ENCODE data around the gene DGCR2.

The DGCR2 gene

DNA sequence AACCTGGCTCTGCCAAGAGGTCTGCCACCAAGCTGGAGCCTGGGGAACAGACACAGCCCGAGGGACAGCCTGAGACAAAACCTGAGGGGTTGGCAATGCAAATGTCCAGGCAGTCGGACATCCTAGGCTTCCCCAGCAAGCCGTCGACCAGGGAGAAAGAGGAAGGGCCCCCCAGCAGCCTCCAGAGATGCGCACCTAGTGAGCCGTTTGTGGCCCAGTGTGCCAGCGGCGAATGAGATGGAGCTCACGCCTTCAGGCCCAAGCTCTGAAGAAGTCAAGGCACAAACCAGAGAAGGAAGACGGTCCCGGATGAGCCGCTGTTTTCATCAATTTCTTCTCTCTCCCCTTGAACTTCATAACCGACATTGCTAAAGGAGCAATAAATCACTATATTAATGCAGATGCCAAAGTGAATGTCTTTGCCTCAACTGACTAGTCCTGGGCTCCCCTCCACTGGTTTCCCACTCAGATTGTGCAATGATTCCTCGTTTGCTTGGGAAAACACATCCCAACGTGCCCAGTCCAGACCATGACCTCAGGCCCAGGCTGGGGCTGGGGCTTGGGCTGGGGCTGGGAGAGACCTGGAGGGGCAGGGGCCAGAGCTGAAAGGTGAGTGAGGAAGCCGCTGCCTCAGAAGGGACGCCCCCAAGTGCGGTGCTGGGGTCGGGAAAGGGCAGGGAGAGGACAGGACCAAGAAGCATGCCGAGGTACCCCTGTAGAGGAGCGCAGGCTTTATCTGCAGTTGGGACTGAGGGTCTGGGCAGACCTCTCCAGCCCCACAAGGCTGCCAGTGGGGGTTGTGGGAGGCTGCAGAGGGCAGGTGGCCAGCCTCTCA, 3.5 kb upstream of the DGCR2 start:
- no peak for DNase-seq

DNA sequence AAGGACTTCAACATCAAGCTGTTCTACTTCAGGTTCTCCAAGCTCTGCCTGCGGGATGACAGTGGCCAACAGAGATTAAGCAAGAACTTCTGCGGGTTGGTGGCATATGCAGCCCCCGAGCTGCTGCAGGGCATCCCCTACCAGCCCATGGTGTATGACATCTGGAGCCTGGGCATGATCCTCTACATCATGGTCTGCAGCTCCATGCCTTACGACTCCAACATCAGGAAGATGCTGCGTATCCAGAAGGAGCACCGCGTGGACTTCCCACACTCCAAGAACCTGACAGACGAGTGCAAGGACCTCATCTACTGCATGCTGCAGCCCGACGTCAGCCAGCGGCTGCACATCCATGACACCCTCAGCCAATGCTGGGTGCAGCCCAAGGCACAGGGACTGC, 2.8 kb upstream of the DGCR2 start:
- no peak for DNase-seq

DNA sequence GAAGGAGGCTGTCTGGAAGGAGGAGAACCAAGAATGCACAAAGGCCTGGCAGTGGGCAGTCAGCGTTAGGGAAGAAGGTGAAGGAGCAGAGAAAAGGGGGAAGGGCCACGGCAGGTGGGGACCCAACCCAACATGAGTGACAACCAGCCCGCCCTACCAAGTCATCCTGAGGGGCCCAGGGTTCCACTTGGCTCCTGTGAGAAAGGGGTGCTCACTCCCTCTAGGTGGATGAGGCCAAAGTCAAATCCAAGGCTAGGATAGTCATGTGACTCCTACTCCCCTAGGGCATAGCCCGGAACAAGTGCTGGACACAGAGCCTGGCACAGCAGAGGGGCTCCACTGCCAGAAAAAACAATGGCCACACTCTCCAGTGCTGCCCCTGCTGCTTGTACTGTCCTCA, 2.2 kb upstream of the DGCR2 start:
- DNase-seq = no peak

DNA sequence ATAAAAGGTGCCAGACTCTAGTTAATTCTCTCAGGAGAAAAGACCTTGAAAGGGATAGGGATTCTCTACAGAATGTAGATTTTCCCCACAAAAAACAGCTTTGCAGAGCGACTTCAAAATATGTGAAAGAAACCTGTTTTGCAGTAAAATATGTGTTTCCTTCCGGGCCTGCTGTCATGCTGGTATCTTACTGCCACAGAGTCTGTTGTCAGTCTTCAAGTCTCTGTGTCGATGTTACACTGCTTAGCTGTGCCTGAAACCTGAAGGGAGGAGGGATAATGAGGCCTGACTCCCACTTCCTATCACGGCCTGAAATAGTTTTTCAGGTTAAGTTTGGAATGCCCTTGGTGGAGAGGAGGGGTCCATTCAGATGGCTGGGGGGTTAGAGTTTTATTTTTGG, 1.7 kb upstream of the DGCR2 start:
- DNase-seq = no peak

DNA sequence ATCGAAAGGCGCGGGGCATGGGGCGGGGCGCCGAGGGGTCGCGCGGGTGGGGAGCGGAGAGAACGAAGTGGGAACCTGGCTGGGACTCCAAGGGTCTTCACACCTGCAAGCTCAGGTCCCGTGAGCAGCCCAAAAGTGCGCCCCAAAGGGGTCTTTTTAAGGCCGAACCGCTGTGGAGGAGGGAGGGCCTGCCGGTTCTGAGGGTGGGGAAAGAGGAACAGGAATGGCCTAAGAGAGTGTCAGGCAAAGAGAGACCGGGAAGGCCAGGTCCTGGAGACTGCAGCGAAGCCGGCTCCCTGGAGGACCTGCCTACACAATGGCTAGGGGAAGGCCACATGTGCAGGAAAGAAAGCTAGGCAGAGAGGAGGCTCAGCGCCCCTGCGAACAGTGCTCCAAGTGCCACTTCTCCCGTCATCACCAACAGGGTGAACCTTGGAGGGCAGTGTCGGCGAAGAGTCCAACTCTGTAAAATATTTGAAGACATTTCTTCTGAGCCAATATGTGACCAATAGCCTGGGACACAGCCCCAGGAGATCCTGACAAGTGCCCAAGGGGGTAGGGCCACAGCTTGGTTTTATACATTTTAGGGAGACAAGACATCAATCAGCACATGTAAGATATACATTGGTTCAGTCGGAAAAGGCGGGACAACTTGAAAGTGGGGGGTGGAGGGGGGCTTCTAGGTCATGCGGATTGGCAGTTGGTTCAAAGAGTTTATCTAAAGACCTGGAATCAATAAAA, 710 bp upstream of the DGCR2 start:
- no peak for DNase-seq

DNA sequence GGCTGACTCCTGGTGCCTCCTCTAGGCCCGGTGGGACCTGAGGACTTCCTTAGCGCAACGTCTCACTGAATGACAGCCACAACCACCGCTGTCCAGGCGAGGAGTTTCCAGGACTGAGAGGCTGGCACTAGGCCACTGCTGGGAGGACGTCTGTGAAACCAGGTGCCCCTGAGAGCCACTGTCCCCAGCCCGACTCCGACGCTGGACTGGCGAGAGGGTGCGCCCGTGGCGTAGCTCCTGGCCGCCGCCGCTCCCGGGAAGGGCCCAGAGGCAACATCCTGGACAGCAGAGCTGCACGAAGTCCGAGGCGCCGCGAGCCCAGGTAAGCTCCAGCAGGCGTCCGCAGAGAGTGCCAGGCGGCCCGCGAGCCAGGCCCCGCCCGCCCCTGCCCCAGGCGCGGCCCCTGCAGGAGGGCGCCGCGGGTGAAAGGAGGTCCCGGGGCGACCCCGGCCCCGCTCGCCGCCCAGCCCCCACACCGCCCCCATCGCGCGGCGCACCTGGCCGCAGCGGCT, 525 bp downstream of the DGCR2 start:
- DNase-seq = no peak

DNA sequence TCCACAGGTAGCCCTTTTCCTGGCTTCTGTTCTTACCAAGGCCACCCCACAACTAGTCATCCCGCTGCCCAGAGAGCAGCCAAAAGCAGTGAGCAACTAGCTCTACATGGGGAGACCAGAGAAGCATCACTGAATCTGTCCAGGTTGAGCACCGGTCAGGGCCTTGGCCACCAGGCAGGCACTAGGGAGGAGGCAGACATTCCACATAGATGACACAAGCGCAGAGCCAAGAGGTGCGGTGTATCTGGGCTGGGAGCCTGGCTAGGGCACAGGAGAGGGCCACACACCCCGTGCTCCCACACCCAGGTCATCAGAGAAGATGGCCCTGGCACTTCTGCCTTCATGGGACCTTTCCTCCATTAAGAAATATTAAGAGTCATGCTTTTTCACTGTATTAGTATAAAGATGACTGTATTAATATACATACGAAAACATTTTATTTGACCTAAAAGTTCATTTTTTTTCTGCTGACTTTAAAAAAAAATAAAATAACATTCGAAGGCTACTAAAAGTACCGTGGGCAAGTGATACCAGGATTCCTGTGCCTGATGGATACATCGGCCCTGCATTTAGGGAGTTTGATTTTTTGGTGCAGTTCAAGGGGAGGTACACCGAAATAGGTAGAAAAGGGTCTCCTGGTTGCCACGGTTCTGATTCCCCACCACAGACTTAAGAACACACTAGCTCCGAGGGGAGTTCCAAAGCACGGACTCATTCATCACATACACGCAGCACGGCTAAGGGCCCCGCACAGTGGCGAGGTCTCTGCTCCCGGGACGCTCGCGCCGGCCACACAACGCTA, 1.2 kb downstream of the DGCR2 start:
- peak; percentile 6 for DNase-seq

DNA sequence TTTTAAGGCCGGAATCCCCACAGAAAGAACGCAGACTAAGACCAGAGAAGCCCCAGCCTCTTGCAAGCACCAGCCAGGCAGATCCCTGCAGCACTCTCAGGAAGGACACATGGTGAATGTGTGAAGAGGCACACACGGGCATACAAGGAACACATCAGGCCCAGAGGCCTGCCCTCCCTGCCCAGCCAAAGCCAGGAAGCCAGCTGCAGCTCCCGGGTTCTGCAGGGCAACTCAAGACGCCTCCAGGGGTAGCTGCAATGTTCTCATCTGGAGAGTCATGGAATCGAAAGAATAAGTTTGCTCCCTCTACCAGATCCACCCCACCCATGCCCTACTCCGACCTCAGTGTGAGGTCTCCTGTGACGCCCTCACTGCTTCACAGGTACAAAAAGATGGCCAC, 2.3 kb downstream of the DGCR2 start:
- DNase-seq = no peak

DNA sequence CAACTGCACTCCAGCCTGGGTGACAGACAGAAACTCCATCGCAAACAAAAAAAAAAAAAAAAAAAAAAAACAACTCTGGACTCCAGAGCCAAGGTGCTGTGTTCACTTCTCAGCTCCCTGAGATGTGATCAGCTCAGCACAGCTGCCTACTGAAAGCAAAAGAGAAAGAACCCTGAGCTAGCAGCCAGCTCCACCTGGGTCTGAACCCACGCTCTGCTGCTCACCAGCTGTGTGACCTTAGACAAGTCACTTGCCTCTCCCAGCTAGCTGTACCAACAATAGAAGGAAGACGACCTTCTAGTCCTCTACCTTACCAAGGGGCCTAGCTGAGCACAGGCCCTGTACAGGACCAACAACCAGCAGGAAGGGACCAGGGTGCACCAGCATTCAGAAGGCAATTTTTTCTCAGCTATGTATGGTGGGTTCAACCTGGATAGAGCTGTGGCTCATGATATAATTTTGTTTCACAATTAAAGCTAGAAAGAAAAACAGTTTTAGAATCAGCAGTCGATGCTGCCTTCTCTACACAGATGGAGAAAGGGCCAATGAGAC, 3.8 kb downstream of the DGCR2 start:
- no peak for DNase-seq

DNA sequence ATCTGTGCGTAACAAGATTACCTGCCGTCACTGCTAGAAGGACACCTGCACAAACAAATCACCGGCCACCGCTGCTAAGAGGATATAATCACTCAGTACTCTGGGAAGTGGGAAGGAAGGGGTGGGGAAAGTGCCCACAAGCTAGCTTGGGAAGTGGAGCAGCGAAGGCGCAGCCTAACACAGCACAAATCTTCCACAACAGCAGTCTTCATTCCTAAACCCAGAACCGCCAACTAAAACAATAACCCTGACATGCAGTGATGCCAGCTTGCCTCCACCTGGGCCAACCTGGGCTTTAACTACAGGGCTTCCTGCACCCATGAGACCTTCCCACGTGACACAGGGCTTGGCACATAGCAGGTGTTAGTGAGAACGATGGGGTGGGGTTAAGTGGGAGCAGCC, 5.1 kb downstream of the DGCR2 start:
- no peak for DNase-seq

DNA sequence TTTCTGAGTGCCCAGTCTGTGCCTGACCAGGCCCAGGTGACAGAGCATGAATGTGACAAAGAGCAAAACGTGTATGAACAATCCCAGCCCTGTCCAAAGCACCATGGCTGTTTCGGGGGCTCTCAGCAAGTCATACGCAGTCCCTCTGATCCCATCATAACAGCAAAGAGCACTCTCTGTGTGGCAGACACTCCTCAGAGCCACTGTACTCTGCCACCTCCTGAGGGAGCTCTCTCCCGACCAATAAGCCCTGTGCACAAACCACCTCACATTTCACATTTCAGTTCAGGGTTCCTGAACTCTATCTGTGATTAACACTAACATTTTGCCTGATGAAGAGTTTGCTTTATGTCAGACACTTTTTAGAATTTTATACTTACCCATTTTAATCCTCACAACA, 6.6 kb downstream of the DGCR2 start:
- DNase-seq = no peak

DNA sequence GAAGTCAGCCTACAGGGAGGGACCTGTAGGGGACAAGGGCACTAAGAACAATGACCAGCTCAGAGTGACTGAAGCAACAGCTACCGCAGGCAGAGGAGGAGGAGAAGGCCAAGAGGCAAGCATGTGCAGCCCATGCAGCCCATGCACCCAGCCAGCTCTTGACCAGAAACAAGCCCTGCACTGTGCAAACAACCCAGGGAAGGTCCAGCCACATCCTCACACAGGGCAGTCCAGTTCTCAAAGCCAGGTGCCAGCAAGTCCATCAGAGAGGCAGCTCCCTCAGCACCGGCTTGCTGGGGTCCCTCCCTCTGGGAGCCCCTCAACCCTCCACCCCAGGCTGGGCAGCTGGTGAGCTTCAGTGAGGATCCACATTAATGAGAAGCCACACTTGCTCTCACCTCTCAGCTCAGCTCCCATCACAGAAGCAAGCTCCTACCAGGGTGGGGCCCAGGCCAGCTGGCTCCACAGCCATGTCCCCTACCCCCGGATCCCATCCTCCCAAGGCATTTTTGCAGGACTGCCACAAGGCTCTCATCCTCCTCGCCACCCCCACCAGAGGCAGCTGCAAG, 7.1 kb downstream of the DGCR2 start:
- no peak for DNase-seq

DNA sequence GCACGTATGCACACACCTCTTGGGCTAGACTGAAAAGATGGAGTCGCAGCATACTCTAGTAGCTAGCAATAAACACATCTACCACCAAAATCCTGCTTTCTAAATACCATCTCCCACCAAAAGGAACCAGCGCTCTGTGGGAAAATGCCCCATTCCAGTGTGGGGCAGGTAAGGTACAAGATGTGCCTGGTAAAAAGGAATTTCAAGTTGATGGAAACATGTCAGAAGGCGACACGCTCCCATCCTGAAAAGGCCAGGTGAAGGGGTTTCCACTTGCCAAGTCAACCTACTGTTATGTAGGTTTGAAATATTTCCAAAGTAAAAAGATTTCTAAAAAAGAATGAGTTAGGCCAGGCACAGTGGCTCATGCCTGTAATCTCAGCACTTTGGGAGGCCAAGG, 8.8 kb downstream of the DGCR2 start:
- no peak for DNase-seq

DNA sequence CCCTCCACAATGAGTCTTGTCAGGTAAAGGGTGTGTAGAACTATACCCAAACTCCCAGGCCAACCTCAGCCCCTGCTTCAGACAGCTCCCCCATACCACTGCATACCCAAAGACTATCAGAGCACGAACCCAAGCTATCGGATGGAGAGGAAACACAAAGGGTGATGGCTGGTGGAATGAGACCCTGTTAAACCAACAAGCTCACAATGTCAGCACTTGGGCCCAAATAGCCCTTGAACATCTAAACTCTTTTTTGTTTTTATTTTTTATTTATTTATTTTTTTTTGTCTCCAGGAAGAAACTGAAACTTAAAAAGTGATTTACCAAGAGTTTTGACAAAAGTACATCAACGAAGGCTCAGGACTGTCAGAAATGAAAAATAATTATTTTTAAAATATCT, 10.6 kb downstream of the DGCR2 start:
- DNase-seq = no peak

DNA sequence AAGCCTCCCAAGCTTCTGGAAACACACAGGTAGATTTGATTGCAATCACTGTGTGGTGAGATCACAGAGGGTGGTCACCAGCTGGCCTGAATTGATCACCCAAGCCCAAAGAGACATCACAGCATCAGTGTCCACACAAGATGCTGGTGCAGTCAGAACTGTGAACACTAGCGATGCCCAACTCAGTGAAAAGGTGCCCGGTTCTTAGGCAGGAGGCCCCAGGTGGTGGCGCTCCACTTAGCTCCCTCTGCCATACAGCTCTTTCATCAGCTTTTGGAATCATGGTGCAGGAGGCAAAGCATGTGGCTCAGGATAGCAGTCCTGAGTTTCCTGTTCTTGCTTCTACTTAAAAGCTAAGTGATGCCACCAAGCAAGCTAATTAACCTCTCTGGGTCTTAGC, 11.1 kb downstream of the DGCR2 start:
- no peak for DNase-seq

DNA sequence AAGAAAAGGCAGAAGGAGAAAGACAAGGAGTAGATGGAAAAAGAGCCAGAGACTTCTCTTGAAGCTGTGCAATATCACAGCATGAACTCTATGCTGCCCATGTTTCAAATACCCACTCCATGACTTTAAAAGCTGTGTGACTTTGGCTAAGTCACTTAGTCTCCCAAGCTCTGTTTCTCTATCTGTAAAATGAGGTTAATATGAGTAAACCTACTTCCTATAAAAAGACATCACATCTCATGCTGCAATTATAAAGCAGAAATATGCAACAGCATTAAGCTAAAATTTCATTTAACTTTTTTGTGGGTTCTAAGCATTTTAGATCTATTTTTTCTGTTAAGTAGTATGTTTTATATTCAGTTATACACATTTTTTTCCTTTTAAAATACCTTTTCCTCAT, 11.6 kb downstream of the DGCR2 start:
- no peak for DNase-seq

DNA sequence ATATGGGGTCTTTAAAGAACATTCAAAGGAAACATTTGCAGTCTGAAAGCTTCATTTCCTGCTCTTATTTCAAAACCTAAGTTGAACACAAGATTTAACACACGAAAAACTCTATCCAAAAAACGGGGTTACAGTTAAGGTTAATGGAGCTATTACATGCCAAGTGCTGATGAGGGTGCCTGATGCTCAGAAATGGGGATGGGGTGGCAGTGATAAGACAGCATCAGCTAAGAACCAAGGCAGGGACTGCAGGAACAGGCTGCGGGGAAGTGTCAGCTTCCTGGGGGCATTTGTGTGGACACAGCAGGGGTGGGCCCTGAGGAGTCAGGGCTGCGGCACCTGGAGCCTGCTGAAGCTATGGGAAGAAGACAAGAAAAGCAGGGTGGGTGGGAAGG, 12.2 kb downstream of the DGCR2 start:
- DNase-seq = no peak

DNA sequence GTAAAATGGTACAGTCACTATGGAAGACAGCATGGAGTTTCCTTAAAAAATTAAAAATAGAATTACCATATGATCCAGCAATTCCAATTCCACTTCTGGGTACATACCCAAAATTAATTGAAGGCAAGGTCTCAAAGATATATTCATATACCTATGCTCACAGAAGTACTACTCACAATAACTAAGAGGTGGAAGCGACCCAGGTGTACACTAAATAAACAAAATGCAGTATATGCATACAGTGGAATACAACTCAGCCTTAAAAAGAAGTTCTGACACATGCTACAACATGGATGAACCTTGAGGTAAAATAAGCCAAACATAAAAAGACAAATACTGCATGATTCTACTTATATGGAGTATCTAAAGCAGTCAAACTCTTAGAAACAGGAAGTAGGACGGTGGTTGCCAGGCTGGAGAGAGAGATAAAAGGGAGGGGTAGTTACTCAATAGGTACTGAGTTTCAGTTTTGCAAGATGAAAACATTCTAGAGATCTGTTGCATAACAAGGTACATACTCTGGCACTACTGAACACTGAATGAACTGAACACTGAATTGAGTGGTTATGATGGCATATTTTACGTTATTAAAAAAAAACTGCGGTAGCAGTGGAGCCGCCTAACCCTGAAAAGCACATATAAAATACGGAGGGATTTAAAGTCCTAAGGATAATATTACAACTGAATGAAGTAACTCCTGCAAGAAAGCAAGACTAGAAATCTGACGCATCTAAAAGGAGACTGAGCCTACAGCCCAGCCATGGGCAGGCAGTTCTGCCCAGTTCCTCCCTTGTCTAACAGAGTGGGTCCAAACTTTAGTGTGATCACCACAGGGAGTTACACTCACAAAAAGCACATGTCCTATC, 12.8 kb downstream of the DGCR2 start:
- DNase-seq = peak; percentile 6

DNA sequence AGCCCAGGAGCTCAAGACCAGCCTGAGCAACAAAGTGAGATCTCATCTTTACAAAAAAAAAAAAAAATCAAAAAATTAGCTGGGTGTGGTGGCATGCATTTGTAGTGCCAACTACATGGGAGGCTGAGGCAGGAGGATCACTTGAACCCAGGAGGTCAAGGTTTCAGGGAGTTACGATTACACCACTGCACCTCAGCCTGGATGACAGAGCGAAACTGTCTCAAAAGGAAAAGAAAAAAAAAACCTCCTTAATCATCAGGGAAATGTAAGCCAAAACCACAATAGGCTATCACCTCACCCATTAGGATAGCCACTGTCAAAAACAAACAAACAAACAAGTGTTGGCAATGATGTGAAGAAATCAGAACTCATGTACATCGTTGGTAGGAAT, 13.4 kb downstream of the DGCR2 start:
- no peak for DNase-seq

DNA sequence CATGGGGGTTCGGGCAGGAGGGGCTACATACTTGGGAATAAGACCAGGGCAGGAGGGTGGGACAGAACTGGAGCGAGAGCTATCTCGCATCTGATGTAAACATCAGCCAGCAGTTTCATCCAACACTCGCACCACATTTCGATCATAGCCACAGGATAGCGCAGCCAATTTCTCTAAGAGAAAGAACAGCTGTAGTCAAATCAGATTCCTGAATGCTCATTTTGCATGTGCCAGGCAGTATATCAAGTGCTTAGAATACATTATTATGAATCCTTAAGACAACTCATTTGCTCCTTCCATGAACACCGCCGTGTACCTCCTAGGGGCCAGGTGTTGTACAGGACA, 14.5 kb downstream of the DGCR2 start:
- no peak for DNase-seq

DNA sequence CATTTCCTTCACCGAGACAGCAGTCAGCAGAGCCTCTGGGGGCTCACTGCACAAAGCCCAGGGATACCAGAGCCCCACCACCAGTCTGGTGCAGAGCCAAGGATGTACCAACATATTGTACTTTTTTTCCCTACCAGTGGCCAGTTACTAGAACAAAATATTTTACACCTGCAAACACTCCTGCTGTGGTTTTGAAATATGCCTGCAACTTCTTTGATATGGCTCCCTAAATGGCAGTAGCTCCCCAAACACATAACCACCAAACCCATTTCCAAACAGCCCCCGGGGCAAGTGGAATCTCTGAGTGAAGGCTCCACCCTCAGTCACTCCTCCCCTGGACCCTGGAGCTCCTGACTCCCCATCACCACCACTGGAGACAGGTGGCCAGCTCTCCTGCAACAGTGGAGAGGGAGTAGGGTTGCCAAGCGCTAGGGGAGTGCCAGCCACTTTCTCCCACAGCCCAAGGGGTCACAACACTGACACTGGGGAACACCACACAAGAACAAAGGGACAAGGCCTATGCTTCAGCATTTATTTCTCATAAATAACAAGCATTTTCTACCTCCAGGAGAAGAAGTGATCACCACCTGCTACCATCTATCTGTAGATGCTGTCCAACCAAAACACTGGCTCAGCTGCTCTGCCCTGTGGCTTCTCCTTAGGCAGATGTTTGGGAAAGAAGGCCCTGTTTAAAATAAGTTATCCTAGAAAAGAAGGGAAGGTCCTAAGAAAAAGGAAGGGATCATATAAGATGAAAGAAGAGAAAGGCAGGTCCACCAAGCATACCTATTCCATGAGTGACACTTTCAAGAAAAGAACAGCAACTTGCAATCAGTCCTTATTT, 15.1 kb downstream of the DGCR2 start:
- no peak for DNase-seq

All from amniotic stem cell (primary cell).